Neutrophil (primary cell): Measurements from ENCODE around the gene FBXW5.

Experiments used
- H3K27ac ChIP-seq: fragments of 200-600 bp; sonication (generic); 2 replicates; pipeline ENCODE4 v1.5.1; 2016; ENCODE audit warnings: mild to moderate bottlenecking, moderate library complexity
- H3K27me3 ChIP-seq: fragments of 200-600 bp; sonication (generic); 2 replicates; pipeline ENCODE4 v1.6.0; 2016; ENCODE audit warnings: mild to moderate bottlenecking
- H3K36me3 ChIP-seq: fragments of 200-600 bp; sonication (generic); 2 replicates; pipeline ENCODE4 v1.5.1; 2017
- H3K4me1 ChIP-seq, 2 experiments: fragments of 200-600 bp in 1 of 2; sonication (generic) in 1 of 2; 1 replicate in 1 of 2; 2 replicates in 1 of 2; pipeline versions ENCODE4 v1.5.1 to v1.6.1; 2013 to 2016; ENCODE audit warnings: low read depth in 1 of 2, low read length in 1 of 2, mild to moderate bottlenecking in 1 of 2, moderate library complexity in 1 of 2; ENCODE audit not compliant: control insufficient read depth in 1 of 2, insufficient read depth in 1 of 2
- H3K4me3 ChIP-seq, 2 experiments: fragments of 200-600 bp in 1 of 2; sonication (generic) in 1 of 2; 1 replicate in 1 of 2; 2 replicates in 1 of 2; pipeline ENCODE4 v1.5.1; 2013 to 2016; ENCODE audit warnings: low read depth in 1 of 2, low read length in 1 of 2, mild to moderate bottlenecking in 1 of 2, moderate library complexity in 1 of 2
- H3K9me3 ChIP-seq: fragments of 200-600 bp; sonication (generic); 2 replicates; pipeline ENCODE4 v1.5.1; 2016
- CTCF ChIP-seq: fragments of 200-600 bp; sonication (generic); IDR thresholded peaks from 2 replicates; pipeline ENCODE4 v1.5.1; 2016; ENCODE audit warnings: antibody characterized with exemption

Gene FBXW5

GRCh38 chr9:136974817-136975535 is 30.4 kb upstream of the FBXW5 start:
- Histone ChIP-seq H3K9me3 (no peaks in the 10 kb centered on the region), H3K27me3 (peaks cover 68% of the 10 kb centered on the region), H3K4me1 (peaks cover 0 to 12% of the 10 kb centered on the region in 2 experiments), H3K4me3 (no peak overlapping the region), H3K36me3 (no peaks in the 10 kb centered on the region), H3K27ac (no peak overlapping the region)
- no peak for TF ChIP-seq CTCF

GRCh38 chr9:136973618-136974617 is 29.4 kb upstream of the FBXW5 start:
- Histone ChIP-seq H3K36me3 (no peaks in the 10 kb centered on the region), H3K9me3 (no peaks in the 10 kb centered on the region), H3K4me1 (peaks cover 0 to 12% of the 10 kb centered on the region in 2 experiments), H3K27me3 (peaks cover 58% of the 10 kb centered on the region), H3K4me3 (no peak overlapping the region), H3K27ac (no peak overlapping the region)
- TF ChIP-seq CTCF = no peak

GRCh38 chr9:136972743-136973142 is 28.2 kb upstream of the FBXW5 start:
- Histone ChIP-seq H3K4me3 (no peak overlapping the region), H3K4me1 (peaks cover 0 to 6% of the 10 kb centered on the region in 2 experiments), H3K9me3 (no peaks in the 10 kb centered on the region), H3K27me3 (peaks cover 47% of the 10 kb centered on the region), H3K27ac (no peak overlapping the region), H3K36me3 (no peaks in the 10 kb centered on the region)
- no peak for TF ChIP-seq CTCF

GRCh38 chr9:136972335-136972734 is 27.8 kb upstream of the FBXW5 start:
- peaks cover 0 to 5% of the 10 kb centered on the region in 2 experiments for H3K4me1 ChIP-seq
- peaks cover 43% of the 10 kb centered on the region for H3K27me3 ChIP-seq
- H3K4me3 ChIP-seq = no peak overlapping the region
- TF ChIP-seq CTCF = no peak
- H3K36me3 ChIP-seq = no peaks in the 10 kb centered on the region
- no peaks in the 10 kb centered on the region for H3K9me3 ChIP-seq
- H3K27ac ChIP-seq = no peak overlapping the region

GRCh38 chr9:136971746-136972145 is 27.2 kb upstream of the FBXW5 start:
- no peaks in the 10 kb centered on the region for H3K9me3 ChIP-seq
- H3K4me3 ChIP-seq = no peak overlapping the region
- H3K27ac ChIP-seq = no peak overlapping the region
- H3K4me1 ChIP-seq = peaks cover 0 to 5% of the 10 kb centered on the region in 2 experiments
- H3K27me3 ChIP-seq = peaks cover 37% of the 10 kb centered on the region
- TF ChIP-seq CTCF = no peak
- no peaks in the 10 kb centered on the region for H3K36me3 ChIP-seq
